Epidermal melanocyte (primary cell): ENCODE results near the gene POLK.
"Not testable (repeated sequence)": the region's sequence is repeated elsewhere in the genome, so short reads cannot be mapped to it uniquely, and the experiment has no call there.

Source experiments
- DNase-seq: peaks from one replicate; pipeline ENCODE4 v3.0.0; 2011; ENCODE audit warnings: low spot score; ENCODE audit not compliant: insufficient read length

POLK gene

DNA sequence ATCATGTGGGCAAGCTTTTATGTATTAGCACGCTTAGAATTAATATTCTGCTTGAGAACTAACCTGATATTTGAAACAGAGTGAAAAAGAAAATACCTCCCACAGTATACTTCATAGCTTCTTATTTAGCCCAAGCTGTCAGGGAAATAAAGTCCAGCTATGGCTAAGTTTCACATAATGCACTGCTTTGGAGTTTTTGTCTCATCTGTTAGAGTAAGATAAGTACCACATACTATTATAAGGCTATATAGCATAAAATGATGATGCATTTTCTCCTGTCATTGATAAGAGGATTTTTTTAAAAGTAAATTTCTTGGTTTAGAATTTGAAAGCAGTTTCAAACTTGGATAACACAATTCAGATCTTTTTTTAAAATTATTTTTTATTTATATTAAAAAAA lies 97.2 kb downstream of the POLK start:
- no peak for DNase-seq

DNA sequence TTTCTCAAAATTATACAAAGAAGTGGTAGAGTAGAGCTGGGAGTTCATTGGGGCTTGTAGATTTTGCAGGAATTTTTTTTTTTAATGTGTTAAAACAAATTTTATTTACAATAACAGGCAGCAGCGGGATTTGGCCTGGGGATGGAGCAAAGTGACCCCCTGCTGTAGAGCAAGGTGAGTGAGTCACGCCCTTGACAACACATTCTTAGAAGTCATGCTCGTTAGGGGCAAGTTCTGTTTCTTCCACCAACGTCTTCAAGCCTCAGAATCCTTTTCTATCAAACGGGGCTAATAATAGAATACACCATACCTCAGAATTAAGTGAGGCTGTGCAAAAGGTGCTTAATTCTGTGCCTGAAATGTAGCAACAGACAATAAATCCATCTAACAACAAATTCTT lies 98.5 kb downstream of the POLK start:
- DNase-seq, result no peak

DNA sequence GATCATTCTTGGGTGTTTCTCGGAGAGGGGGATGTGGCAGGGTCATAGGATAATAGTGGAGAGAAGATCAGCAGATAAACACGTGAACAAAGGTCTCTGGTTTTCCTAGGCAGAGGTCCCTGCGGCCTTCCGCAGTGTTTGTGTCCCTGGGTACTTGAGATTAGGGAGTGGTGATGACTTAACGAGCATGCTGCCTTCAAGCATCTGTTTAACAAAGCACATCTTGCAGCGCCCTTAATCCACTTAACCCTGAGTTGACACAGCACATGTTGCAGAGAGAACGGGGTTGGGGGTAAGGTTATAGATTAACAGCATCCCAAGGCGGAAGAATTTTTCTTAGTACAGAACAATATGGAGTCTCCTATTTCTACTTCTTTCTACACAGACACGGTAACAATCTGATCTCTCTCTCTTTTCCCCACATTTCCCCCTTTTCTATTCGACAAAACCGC lies 99.2 kb downstream of the POLK start:
- not testable (repeated sequence) for DNase-seq

DNA sequence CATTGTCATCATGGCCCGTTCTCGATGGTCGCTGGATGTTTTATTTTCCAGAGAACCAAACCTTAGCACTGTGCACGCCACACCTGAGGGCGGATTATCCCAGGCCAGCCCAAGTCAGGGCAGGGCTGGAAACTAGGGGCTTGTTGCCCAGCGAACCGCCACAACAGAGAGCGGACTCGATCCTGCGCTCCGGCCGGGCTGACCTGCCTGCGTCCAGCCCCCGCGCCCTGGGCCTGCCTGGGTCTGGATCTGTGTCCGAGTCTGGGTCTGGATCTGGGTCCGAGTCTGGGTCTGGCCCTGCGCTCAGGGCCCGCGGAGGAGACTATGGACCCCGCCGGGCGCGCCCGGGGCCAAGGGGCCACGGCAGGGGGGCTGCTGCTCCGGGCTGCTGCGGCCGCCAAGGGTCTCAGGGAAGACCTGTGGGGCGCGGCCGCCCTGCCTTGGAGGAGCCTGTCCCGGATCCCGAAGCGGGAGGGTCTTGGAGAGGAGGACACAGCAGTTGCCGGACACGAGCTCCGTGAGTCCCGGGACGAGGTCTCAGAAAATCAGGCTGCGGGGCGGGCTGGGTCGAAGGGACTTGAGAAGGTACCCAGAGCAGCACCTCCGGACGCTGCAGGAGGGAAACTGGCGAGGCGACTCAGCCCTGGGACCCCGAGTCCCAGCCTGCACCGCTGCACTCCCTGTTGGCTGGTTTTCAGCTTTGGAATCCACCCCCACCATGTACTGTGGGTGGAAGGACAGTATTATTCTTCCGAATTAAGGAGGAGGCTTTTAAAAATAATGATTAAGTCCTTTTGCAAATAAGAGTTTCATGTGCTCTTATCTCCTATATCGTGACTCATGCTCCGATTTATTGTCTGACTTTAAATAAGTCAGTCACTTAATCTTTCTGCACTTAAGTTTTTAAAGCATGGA lies 99.9 kb downstream of the POLK start, which contains the start of gene ANKDD1B:
TSS of gene ANKDD1B (plus strand) at position 143 of the 915 bp plus-strand sequence. CDS start at position 325, 182 bp downstream.
- DNase-seq, result no peak

DNA sequence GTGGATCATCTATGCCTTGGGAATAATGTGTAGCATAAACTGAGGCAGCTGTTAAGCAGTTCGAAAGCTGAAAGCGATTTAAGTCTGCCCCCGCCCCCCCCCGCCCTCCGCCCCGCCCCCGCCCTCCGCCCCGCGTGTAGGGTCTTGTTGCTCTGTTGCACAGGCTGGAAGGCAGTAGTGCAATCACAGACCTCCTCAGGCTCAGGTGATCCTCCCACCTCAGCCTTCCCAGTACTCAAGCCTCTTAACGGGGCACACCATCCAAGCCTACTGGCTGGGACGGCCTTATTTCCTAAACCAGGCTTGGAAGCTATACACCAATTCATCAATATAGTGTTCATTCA lies 100.5 kb downstream of the POLK start:
- no peak for DNase-seq

DNA sequence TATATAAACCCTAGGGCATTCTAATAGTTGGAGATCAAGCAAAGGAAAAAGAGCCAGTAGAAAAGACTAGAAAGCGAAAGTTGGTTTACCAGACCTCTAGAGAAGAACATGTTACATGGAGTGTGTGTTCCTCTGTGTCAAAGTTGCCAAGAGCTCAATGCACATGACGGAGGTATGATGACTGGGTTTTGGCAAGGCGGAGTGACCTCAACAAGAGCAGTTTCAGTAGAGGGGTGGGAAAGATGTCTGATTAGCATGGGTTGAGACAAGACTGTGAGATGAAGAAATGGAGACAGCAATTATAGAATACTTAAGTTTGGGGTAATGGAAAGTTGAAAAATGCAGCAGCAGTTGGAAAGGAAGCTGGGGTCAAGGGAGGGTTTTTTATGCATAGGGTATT lies 101.2 kb downstream of the POLK start:
- DNase-seq, result no peak

DNA sequence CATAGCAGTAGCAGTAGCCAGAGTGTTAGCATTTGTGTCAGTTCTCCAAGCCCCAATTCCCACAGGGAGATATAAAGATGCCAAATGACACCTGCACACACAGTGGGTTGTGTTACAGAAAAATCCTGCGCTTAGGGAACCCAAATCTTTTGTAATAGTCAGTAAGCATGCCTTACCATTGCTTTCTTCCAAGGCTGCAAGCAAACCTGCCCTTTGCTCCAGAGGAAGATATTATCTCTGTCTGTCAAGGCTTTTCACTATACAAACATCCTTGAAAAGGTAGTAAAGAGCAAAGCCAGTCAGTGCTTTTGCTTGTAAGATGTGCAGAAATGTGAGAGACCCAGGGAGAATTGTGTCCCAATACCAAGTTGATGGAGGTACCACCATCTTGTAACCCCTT lies 102.5 kb downstream of the POLK start:
- no peak for DNase-seq

DNA sequence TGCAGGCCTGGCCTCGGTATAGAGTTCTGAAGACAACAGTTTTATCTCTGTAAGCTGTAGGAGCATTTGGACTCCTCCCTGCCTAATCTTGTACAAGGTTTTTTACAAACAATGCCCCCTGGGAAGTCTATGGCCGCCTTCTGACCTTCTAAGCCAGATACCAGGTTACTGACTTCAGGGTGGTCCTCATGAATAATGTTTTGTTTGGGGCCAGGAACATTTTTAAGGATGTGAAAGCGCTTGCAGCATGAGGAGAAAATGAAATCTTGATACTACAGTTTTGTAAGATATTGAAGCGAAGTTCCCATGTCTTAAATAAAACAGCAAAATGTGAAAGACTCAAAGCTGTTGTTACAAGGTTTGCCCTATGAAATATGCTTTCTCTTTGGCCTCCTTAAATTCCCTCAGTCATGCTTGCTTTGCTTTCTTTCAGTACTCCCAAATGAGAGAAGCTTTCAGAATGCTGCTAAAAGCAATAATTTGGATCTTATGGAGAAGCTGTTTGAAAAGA lies 104.7 kb downstream of the POLK start:
- DNase-seq, result no peak

DNA sequence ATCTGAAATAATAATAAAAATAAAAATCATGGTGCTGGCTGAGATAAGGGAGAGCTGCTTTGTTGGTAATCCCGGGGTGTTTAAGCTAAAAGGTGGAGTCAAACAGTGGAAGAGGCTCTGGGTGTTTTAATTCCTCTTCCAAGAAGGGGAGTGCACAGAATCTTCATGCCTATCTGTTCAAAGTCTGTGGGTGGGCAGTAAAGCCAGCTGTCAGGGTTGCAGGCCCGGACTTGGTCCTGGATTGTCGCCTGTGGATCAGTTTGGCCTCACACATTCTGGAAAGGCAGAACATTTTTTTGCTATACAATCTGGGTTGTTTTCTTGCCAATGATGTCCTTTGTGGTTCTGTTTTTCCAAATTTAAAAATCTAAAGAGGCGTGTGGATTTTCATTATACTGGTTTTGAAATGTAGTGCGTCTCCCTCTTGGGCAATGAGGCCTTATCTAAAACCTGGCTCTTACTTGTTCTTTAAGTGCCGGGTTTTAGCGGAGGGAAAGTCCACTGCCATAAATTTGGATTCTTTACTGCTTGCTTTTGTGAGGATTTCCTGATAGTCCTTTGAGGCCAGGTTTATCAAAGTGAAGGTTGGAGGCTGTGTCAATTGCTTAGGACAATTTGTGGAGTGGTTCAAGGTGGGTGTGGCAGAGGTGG lies 105.4 kb downstream of the POLK start:
- no peak for DNase-seq

DNA sequence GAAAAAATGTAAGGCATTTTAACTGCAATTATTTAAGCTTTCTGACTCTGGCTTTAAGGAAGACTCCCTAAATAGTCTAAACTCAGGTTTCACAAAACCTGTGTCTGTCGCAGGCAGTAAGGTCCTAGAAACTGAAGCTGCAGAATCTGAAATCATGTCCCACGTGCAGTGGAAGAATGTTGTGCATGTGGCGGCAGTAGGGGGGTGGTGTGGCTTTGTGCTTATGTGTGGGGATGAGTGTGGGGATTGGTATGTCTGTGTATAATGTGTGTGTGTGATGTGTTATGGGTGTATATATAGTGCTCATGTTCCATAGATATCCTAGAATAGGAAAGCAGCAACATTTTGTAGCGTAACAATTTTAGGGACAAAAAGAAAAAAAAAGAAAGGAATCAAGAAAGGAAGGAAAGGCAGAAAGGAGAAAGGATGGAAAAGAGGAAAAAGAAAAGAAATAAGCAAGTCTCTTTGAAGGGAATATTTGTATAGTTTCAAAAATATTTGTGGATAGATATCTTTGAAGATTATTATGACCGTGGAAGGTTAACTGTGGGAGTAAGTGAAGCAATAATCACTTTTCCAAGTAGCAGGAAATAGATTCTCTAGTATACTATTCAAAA lies 106.2 kb downstream of the POLK start:
- no peak for DNase-seq

DNA sequence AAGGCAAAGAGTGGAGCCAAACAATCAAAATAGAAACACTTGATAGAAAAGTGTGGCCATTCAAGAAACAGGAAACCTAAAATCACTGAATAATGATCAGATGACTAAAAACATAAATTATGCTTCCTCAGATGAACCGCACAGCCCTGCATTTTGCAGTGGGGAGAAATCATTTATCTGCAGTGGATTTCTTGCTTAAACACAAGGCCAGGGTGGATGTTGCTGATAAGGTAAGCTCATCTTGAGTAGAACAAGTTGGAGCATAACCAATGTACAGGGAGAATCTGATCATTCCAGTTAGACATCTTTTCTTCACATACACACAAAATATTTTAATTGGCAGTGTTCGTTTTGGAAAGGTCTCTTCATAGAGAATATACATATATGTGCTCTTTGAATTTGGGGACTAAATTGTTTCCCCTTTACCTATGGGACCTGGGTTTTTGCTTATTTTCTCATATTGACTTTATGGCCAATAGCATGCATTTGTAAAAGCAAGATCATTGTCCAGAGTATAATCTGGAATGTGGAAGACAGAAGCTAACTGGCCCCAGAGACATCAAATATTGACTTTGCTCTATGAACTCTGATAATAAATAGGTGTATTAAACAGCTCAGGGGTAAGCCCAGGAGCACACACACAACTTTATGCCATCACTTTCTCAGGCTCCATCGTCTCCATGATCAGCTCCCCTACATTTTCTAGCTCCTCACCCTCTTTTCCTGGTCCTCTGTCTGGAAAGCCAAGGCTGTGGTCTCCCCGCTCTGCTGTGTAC lies 108.7 kb downstream of the POLK start:
- DNase-seq, result no peak

DNA sequence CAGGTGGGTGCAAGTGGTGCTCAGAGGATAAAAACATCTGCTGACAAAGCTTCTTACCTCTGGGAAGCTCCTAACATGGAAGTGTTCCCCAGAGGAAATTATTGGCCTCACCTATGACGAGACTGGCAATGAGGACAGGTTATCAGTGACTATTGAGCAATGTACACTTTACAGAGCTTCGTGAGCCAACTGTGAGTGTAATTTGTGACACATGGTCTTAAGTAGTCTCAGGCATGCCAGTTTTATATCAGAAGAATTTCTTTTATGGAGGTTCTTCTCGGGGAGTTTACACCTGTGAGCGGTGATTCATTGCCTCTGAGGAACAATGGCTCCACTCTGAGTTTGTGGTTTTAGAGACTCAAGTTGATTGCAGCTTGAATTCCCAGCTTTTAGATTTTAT lies 110.9 kb downstream of the POLK start:
- no peak for DNase-seq

DNA sequence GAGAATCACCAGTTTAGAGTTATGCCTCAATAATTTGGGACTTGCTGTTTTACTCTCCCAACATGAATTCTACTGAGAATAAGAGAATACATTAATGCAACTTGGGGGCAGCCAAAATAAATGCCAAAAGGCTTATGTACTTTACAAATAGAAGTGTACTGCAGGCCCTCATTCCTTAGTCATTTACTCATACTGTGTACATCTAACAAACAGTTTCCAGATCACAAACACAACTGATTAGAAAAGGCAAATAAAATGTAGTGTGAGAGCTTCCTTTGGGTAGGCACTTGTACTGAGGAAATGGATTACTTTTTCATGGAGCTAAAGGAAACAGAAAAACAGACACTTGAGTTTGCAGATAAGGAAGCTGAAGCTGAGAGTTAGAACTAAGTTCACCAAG lies 112.2 kb downstream of the POLK start:
- DNase-seq, result no peak

DNA sequence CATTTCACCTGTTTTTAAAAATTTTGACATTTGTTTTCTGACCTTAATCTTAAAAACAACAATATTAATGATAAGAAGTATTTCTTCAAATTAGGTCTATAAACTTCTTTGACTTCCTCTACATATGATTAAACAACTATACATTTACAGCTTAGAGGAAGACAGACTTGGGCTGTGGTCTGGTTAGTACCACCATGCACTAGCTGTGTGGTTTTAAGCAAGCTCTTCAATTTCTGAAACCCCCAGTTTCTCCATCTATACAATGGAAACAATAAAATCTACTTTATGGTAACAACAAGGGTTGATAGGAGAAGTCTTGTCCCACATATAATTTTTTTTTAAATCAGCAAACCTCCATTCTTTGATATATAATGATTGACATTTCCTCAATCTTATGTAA lies 115.3 kb downstream of the POLK start:
- no peak for DNase-seq

DNA sequence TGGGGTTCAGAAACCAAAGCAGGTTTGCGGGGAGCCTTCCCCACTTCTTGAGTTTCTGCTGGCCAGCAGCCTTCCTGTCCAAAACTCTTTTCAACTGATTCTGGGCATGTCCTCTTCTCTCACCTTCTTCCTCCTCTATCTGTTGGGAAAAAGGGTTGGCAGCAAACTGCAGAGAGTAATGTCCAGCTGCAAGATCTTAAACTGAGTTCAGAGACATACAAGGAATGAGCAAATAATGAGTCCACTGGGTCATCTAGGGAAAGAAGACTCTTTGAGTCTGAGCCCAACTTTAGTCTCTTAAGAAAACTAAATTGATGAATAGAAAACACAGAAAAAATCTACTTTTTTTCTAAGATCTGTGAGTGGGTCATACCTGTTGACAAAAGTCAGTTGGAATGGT lies 116.1 kb downstream of the POLK start:
- no peak for DNase-seq

DNA sequence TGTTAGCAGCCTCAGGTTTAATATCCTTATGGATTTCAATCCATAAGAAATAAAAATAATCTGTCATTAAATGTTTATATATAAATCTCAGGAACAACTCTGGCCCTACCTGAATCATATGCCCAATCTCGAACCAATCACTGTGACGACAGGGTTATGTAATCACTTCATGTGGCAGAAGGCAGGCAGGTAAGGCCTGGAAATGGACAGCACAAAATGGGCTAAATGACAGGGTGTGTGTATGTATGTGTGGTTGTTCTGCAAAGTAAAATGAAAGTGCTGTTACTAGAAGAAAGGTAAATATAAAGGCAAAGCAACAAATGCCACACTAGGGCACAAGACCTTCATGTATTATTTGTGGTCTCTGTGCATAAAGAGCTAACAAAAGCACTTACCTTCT lies 119.2 kb downstream of the POLK start:
- DNase-seq, result no peak

DNA sequence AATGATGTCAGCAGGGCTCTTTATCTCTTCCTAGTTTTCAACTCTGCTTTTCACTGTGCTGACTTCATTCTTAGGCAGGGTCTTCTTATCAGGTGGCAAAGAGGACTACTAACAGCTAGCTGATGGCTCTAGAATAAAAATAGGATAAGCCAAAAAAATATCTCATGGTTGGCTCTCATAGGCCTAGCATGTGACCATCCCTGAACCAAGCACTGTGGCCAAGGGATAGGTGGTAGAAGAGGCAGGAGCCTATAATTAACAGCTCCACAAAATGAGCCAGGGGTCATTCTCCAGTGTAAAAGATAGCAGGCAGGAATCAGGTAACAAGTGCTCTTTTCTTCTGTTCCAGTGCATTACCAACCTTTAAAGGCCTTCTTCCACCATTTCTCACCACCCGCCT lies 120.6 kb downstream of the POLK start:
- DNase-seq, result no peak

DNA sequence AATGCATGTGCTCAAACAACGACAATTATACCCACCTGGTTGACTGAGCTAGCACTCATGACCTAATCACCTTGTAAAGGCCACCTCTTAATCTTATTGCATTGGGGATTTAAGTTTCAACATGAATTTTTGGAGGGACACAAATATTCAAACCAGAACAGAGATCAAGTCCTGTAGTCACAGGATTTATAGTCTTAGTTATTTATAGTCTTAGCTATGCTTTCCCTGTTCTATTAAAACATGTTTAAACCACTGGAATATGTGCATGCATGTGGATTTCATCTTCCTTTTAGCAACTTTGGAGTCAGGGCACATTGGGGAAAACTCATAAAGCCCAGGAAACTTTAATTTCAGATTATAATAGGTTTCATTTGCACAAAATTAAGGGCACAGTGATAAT lies 126.3 kb downstream of the POLK start:
- DNase-seq, result no peak

DNA sequence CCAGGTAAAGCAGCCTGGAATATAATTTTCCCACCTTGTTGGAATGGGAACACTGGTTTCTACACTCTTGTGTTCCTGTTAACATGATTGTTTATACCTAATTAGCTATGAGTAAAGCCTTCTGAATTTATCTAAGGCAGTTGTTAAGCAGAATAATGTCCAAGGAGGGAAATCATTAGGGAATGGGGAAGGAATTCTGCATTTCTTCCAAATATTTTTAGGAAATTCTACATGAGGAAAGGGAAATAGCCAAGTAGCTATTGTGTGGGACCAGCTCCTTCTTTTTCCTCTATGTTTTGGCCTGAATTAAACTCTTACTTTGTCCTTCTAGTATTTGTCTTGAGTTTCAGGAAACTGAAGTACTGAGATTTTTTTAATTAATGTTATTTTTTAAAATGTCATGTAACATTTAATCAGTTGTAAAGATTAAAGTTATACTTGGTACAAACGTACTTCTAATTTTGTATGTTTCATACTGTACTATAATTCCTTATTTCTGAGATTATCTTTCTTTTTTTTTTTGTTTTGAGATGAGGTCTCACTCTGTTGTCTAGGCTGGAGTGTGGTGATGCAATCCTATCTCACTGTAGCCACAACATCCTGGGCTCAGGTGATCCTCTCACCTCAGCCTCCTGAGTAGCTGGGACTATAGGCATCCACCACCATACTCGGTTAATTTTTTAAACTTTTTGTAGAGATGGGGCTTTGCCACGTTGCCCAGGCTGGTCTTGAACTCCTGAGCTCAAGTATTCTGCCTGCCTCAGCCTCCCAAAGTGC lies 128.0 kb downstream of the POLK start:
- no peak for DNase-seq

DNA sequence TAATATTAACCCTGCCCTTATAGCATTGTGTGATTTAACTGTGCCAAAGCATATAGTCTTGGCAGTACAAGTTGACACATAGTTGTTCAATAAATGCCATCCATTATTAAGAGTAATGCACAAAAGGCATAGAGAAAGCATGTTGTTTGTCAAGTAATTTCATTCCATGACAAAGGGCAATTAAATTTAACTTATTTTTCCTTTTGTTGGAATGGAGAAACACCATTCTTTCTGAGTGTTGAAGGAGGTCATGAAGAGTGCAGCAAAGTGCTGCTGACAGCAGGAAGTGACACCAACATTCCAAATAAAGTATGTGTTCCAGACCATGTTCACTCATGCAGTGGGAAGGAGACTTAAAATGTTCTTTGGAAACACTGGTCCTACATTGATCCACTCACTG lies 128.7 kb downstream of the POLK start:
- DNase-seq, result peak; percentile 46

DNA sequence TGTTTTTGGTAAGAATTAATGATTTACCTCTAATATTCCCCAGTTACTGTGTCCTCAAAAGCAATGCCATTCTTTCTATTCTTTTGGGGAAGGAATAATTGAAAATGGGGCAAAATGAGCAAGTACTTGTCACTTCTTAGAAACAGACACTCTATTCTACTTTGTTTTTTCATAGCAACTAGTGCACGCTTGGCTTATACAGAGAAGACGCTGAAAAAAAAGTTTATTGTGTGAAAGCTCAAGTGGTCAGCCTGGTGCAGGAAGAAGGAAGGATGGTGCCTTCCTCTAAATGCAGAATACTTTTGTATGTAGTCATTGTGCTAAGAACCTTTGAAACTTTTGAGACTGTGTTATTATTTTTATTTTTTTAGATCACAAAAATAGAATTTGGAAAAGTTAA lies 129.1 kb downstream of the POLK start:
- no peak for DNase-seq
